Neuronal stem cell (in vitro differentiated cells): ENCODE measurements around the gene VPS8.

Source experiments
- DNase-seq: peaks from one replicate; pipeline ENCODE4 v3.0.0-alpha.2; 2013; ENCODE audit warnings: low spot score
- H2AFZ ChIP-seq: one replicate; pipeline ENCODE4 v1.6.1; 2013; ENCODE audit warnings: mild to moderate bottlenecking, low read length, inconsistent platforms
- H2AK5ac ChIP-seq: 2 replicates; pipeline ENCODE4 v1.6.1; 2013; ENCODE audit warnings: low read depth, mild to moderate bottlenecking, inconsistent platforms, low read length, moderate library complexity, mixed read lengths
- H2BK120ac ChIP-seq: 2 replicates; pipeline ENCODE4 v1.6.1; 2013; ENCODE audit warnings: low read depth, mild to moderate bottlenecking, inconsistent platforms, low read length, moderate library complexity, mixed read lengths
- H2BK12ac ChIP-seq: one replicate; pipeline ENCODE4 v1.6.1; 2013; ENCODE audit warnings: low read length, inconsistent platforms
- H2BK15ac ChIP-seq: 2 replicates; pipeline ENCODE4 v1.6.1; 2013; ENCODE audit warnings: mild to moderate bottlenecking, low read length, inconsistent platforms, mixed read lengths
- H2BK5ac ChIP-seq: one replicate; pipeline ENCODE4 v1.6.1; 2013; ENCODE audit warnings: inconsistent platforms, mild to moderate bottlenecking, low read length, moderate library complexity
- H3K14ac ChIP-seq: one replicate; pipeline ENCODE4 v1.6.1; 2013; ENCODE audit warnings: low read length, inconsistent platforms
- H3K18ac ChIP-seq: 2 replicates; pipeline ENCODE4 v1.6.1; 2013; ENCODE audit warnings: low read length, inconsistent platforms
- H3K23ac ChIP-seq: 2 replicates; pipeline ENCODE4 v1.6.1; 2013; ENCODE audit warnings: low read depth, mild to moderate bottlenecking, mixed read lengths, low read length, inconsistent platforms; ENCODE audit not compliant: poor library complexity
- H3K27ac ChIP-seq: replicated peaks from 3 replicates; pipeline ENCODE4 v1.5.1; 2013; ENCODE audit warnings: low read length, inconsistent platforms
- H3K27me3 ChIP-seq, 3 experiments: 2 replicates each; pipeline ENCODE4 v1.6.1; 2013; ENCODE audit warnings: low read length in 3 of 3, mild to moderate bottlenecking in 2 of 3, inconsistent platforms in 1 of 3, low read depth in 1 of 3, mixed read lengths in 1 of 3, moderate library complexity in 1 of 3; ENCODE audit not compliant: control insufficient read depth in 3 of 3, insufficient read depth in 3 of 3
- H3K36me3 ChIP-seq, 2 donors: replicated peaks in 1 of 2; 2 replicates each; pipeline ENCODE4 v1.6.1; 2013; ENCODE audit warnings: low read length in 2 of 2; ENCODE audit not compliant: control insufficient read depth in 2 of 2, insufficient read depth in 2 of 2
- H3K4ac ChIP-seq: 2 replicates; pipeline ENCODE4 v1.6.1; 2013; ENCODE audit warnings: inconsistent platforms, mild to moderate bottlenecking, low read length, moderate library complexity
- H3K4me1 ChIP-seq, 2 donors: 1 replicate in 1 of 2; 2 replicates in 1 of 2; pipeline ENCODE4 v1.6.1; 2013; ENCODE audit warnings: low read length in 2 of 2, low read depth in 1 of 2; ENCODE audit not compliant: control insufficient read depth in 2 of 2, insufficient read depth in 1 of 2
- H3K4me2 ChIP-seq: one replicate; pipeline ENCODE4 v1.6.1; 2013; ENCODE audit warnings: mild to moderate bottlenecking, low read length, inconsistent platforms; ENCODE audit not compliant: insufficient read depth, poor library complexity, severe bottlenecking
- H3K4me3 ChIP-seq, 2 donors: 2 replicates each; pipeline ENCODE4 v1.5.1; 2013; ENCODE audit warnings: low read length in 2 of 2, mild to moderate bottlenecking in 2 of 2, inconsistent platforms in 1 of 2, moderate library complexity in 1 of 2
- H3K79me1 ChIP-seq: one replicate; pipeline ENCODE4 v1.6.1; 2013; ENCODE audit warnings: low read depth, mild to moderate bottlenecking, inconsistent platforms, low read length, moderate library complexity
- H3K9ac ChIP-seq: one replicate; pipeline ENCODE4 v1.6.1; 2013; ENCODE audit warnings: mild to moderate bottlenecking, low read depth, low read length, inconsistent platforms; ENCODE audit not compliant: poor library complexity
- H3K9me3 ChIP-seq, 2 donors: replicated peaks in 1 of 2; 2 replicates each; pipeline versions ENCODE3 to v1.6.1; 2013; ENCODE audit warnings: low read length in 2 of 2, mild to moderate bottlenecking in 2 of 2, inconsistent platforms in 1 of 2, low read depth in 1 of 2, mixed read lengths in 1 of 2, moderate library complexity in 1 of 2; ENCODE audit not compliant: control insufficient read depth in 2 of 2, insufficient read depth in 1 of 2
- H4K8ac ChIP-seq: one replicate; pipeline ENCODE4 v1.6.1; 2013; ENCODE audit warnings: low read depth, mild to moderate bottlenecking, inconsistent platforms, low read length, moderate library complexity
- H4K91ac ChIP-seq: one replicate; pipeline ENCODE4 v1.6.1; 2013; ENCODE audit warnings: low read length, low read depth, mild to moderate bottlenecking, inconsistent platforms; ENCODE audit not compliant: poor library complexity
- WGBS, 2 donors: extraction: QIAGEN DNeasy Blood & Tissue Kit; methylation state at CpG; one replicate each; pipeline ENCODE4 v1.1.7; 2013; ENCODE audit warnings: missing lambda C conversion rate in 2 of 2, mixed read lengths in 1 of 2; ENCODE audit not compliant: insufficient read length in 2 of 2, insufficient replicate concordance in 1 of 2; ENCODE audit errors: extremely low coverage in 2 of 2; 5-methylcytosine and 5-hydroxymethylcytosine counted together

VPS8 gene

DNA sequence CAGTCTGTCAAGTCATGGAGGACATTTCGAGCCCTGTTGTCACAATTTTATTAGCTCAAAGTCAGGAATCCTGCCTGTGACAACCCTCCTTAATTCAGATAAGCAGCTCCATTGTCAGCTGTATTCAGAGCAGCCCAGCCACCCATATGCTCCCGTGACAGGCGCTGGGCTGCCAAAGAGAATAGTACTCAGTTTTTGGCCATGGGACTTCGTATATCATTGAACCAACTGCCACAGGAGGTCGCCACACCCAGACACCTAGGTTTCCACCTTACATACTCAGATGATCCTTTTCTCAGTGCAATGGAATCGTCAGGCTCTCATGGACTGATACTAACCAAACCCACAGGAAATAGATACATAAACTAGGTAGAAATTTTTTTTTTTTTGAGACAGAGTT lies 240.7 kb downstream of the VPS8 start:
- no peak overlapping the region for H2AK5ac ChIP-seq
- no peak overlapping the region for H2BK15ac ChIP-seq
- no peak for DNase-seq

DNA sequence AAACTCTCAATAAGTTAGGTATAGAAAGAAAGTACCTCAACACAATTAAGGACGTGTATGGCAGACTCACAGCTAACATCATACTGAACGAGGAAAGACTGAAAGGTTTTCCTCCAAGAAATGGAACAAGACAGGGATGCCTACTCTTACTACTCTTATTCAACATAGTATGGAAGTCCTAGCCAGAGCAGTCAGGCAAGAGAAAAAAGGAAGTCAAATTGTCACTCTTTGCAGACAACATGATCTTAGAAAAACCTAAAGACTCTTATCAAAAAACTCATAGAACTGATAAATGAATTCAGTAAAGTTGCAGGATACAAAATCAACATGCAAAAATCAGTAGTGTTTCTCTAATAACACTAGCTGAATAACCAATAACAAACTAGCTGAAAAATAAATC lies 244.9 kb downstream of the VPS8 start:
- Histone ChIP-seq H3K27ac (no peak overlapping the region), H3K14ac (no peak overlapping the region), H3K4me2 (no peak overlapping the region), H3K4me3 (no peak overlapping the region), H2BK5ac (no peak overlapping the region), H4K8ac (no peak overlapping the region), H3K36me3 (peaks cover 1 to 22% of the 10 kb centered on the region in 2 donors), H3K9ac (no peak overlapping the region), H3K27me3 (no peaks in the 10 kb centered on the region), H3K18ac (no peak overlapping the region), H2AK5ac (no peak overlapping the region), H3K4ac (no peak overlapping the region), H4K91ac (no peak overlapping the region), H3K4me1 (no peaks in the 10 kb centered on the region), H2BK12ac (no peak overlapping the region), H3K23ac (no peak overlapping the region), H2BK120ac (no peak overlapping the region), H3K79me1 (no peaks in the 10 kb centered on the region), H2AFZ (no peak overlapping the region), H3K9me3 (peaks cover 0 to 21% of the 10 kb centered on the region in 2 donors), H2BK15ac (no peak overlapping the region)
- DNase-seq, result no peak
- no CpG with 5 or more reads among the region's 2 CpGs for WGBS, 2 donors

More for the DNA sequence above, 240.7 kb downstream of the VPS8 start:
- no peak overlapping the region for H3K4me3 ChIP-seq
- H3K14ac ChIP-seq, result no peak overlapping the region
- H3K4me1 ChIP-seq, result no peaks in the 10 kb centered on the region
- peaks cover 1% of the 10 kb centered on the region for H3K79me1 ChIP-seq
- no peak overlapping the region for H3K4me2 ChIP-seq
- H3K27me3 ChIP-seq, result no peaks in the 10 kb centered on the region
- no peak overlapping the region for H3K27ac ChIP-seq
- no peak overlapping the region for H4K8ac ChIP-seq
- H3K23ac ChIP-seq, result no peak overlapping the region
- no peak overlapping the region for H2BK12ac ChIP-seq
- H2AFZ ChIP-seq, result no peak overlapping the region
- no CpG with 5 or more reads among the region's 6 CpGs for WGBS, 2 donors
- H3K9ac ChIP-seq, result no peak overlapping the region
- H2BK120ac ChIP-seq, result no peak overlapping the region
- H3K36me3 ChIP-seq, result peaks cover 7 to 44% of the 10 kb centered on the region in 2 donors
- no peak overlapping the region for H3K4ac ChIP-seq
- H3K18ac ChIP-seq, result no peak overlapping the region
- H3K9me3 ChIP-seq, result peaks cover 0 to 16% of the 10 kb centered on the region in 2 donors
- H2BK5ac ChIP-seq, result no peak overlapping the region
- no peak overlapping the region for H4K91ac ChIP-seq

DNA sequence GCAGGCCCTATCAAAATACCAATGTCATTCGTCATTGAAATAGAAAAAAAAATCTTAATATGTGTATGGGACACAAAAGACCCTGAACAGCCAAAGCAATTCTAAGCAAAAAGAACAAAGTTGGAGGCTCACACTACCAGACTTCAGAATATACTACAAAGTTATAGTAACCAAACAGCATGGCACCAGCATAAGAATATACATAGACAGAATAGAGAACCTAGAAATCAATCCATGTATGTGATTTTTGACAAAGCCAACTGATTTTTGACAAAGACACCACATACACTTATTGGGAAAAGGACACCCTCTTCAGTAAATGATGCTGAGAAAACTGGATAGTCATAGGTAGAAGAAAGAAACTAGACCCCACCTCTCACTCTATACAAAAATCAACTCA lies 245.9 kb downstream of the VPS8 start:
- no peak overlapping the region for H2BK120ac ChIP-seq
- no peaks in the 10 kb centered on the region for H3K27me3 ChIP-seq
- H3K9ac ChIP-seq, result no peak overlapping the region
- no peak for DNase-seq
- no peak overlapping the region for H3K4me2 ChIP-seq
- no peak overlapping the region for H2BK15ac ChIP-seq
- H4K8ac ChIP-seq, result no peak overlapping the region
- peaks cover 0 to 13% of the 10 kb centered on the region in 2 donors for H3K36me3 ChIP-seq
- H3K27ac ChIP-seq, result no peak overlapping the region
- WGBS, 2 donors, result no CpG with 5 or more reads among the region's 1 CpG
- no peak overlapping the region for H2AK5ac ChIP-seq
- H3K79me1 ChIP-seq, result no peaks in the 10 kb centered on the region
- H3K18ac ChIP-seq, result no peak overlapping the region
- no peaks in the 10 kb centered on the region for H3K4me1 ChIP-seq
- H3K4ac ChIP-seq, result no peak overlapping the region
- H2BK5ac ChIP-seq, result no peak overlapping the region
- no peak overlapping the region for H3K4me3 ChIP-seq
- no peak overlapping the region for H3K23ac ChIP-seq
- peaks cover 0 to 21% of the 10 kb centered on the region in 2 donors for H3K9me3 ChIP-seq
- H2BK12ac ChIP-seq, result no peak overlapping the region
- no peak overlapping the region for H4K91ac ChIP-seq
- no peak overlapping the region for H3K14ac ChIP-seq
- H2AFZ ChIP-seq, result no peak overlapping the region

DNA sequence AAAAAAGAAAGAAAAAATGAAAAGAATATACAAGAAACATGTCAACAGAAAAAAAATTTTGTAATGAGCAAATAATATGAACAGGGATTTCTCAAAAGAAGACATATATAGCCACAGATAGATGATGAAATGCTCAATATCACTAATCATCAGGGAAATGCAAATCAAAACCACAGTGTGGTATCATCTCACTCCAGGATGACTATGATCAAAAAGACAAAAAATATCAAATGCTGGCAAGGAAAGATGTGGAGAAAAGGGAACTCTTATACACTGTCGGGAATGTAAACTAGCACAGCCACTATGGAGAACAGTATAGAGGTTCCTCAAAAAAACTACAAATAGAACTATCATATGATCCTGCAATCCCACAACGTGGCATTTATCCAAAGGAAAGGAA lies 246.8 kb downstream of the VPS8 start:
- peaks cover 0 to 6% of the 10 kb centered on the region in 2 donors for H3K36me3 ChIP-seq
- WGBS, 2 donors, result no CpG with 5 or more reads among the region's 2 CpGs
- no peaks in the 10 kb centered on the region for H3K4me1 ChIP-seq
- no peak overlapping the region for H2BK15ac ChIP-seq
- no peak for DNase-seq
- H4K91ac ChIP-seq, result no peak overlapping the region
- no peaks in the 10 kb centered on the region for H3K79me1 ChIP-seq
- H2AK5ac ChIP-seq, result no peak overlapping the region
- no peaks in the 10 kb centered on the region for H3K27me3 ChIP-seq
- H3K9ac ChIP-seq, result no peak overlapping the region
- no peak overlapping the region for H3K18ac ChIP-seq
- H4K8ac ChIP-seq, result no peak overlapping the region
- no peak overlapping the region for H3K23ac ChIP-seq
- H3K14ac ChIP-seq, result no peak overlapping the region
- H2AFZ ChIP-seq, result no peak overlapping the region
- H3K4ac ChIP-seq, result no peak overlapping the region
- H2BK120ac ChIP-seq, result no peak overlapping the region
- no peak overlapping the region for H2BK12ac ChIP-seq
- no peak overlapping the region for H2BK5ac ChIP-seq
- H3K4me3 ChIP-seq, result no peak overlapping the region
- no peak overlapping the region for H3K4me2 ChIP-seq
- H3K27ac ChIP-seq, result no peak overlapping the region
- peaks cover 0 to 21% of the 10 kb centered on the region in 2 donors for H3K9me3 ChIP-seq
